SK-N-SH (cell line): ENCODE data around the gene ZNF341. TPM values are rescaled to one million over a fixed set of nuclear protein-coding genes. Genes with fewer than 3 reads are reported as not detected.

Experiments used
- CTCF ChIA-PET: fragments of 300-600, 350-600 bp; formaldehyde crosslinking; extraction: SDS; loops from one replicate; lab custom pipeline; 2021; lab: Yijun Ruan, JAX
- POLR2A ChIA-PET: fragments of 350-600 bp; sonication (Branson Sonifier 250); formaldehyde crosslinking; extraction: SDS; loops from one replicate; lab custom pipeline; 2020; ENCODE audit warnings: antibody characterized with exemption, inconsistent platforms; lab: Yijun Ruan, JAX
- DNase-seq: peaks from one replicate; pipeline ENCODE4 v3.0.0; 2012
- H2AFZ ChIP-seq: fragments of 200-600 bp; sonication (generic); 2 replicates; pipeline ENCODE4 v1.8.1; 2016; ENCODE audit warnings: antibody characterized with exemption, mild to moderate bottlenecking, low read depth
- H3F3A ChIP-seq: fragments of 200-600 bp; sonication (generic); replicated peaks from 2 replicates; pipeline ENCODE3; 2016; ENCODE audit warnings: antibody characterized with exemption, mild to moderate bottlenecking; ENCODE audit not compliant: insufficient read depth
- H3K27ac ChIP-seq, 2 experiments: fragments of 200-500 bp in 1 of 2; fragments of 200-600 bp in 1 of 2; sonication (Bioruptor generic) in 1 of 2; sonication (generic), shearing (Covaris generic) in 1 of 2; 2 replicates each; pipeline versions ENCODE4 v1.5.1 to v1.6.1; 2014 to 2016; ENCODE audit warnings: low read depth in 2 of 2, inconsistent platforms in 1 of 2, low read length in 1 of 2, mild to moderate bottlenecking in 1 of 2, mixed read lengths in 1 of 2
- H3K27me3 ChIP-seq: fragments of 200-600 bp; sonication (generic), shearing (Covaris generic); 2 replicates; pipeline ENCODE4 v1.6.1; 2016; ENCODE audit warnings: mixed run types; ENCODE audit not compliant: insufficient read depth
- H3K36me3 ChIP-seq, 2 experiments: fragments of 200-500 bp in 1 of 2; fragments of 200-600 bp in 1 of 2; sonication (Bioruptor generic) in 1 of 2; sonication (generic) in 1 of 2; replicated peaks in 1 of 2; 2 replicates each; pipeline versions ENCODE3 to v1.5.1; 2014 to 2016; ENCODE audit warnings: low read length in 1 of 2, mild to moderate bottlenecking in 1 of 2; ENCODE audit not compliant: insufficient read depth in 2 of 2, control insufficient read depth in 1 of 2
- H3K4me1 ChIP-seq, 2 experiments: fragments of 200-500 bp in 1 of 2; fragments of 200-600 bp in 1 of 2; sonication (Bioruptor generic) in 1 of 2; sonication (generic), shearing (Covaris generic) in 1 of 2; 2 replicates each; pipeline versions ENCODE4 v1.5.1 to v1.6.1; 2014 to 2016; ENCODE audit warnings: low read depth in 1 of 2, low read length in 1 of 2, mixed run types in 1 of 2; ENCODE audit not compliant: insufficient read depth in 2 of 2, control insufficient read depth in 1 of 2
- H3K4me2 ChIP-seq: fragments of 200-600 bp; sonication (generic), shearing (Covaris generic); 2 replicates; pipeline ENCODE4 v1.6.1; 2017; ENCODE audit warnings: mixed run types
- H3K4me3 ChIP-seq, 2 experiments: fragments of 200-500 bp in 1 of 2; fragments of 200-600 bp in 1 of 2; sonication (Bioruptor generic) in 1 of 2; sonication (generic), shearing (Covaris generic) in 1 of 2; 2 replicates each; pipeline versions ENCODE4 v1.5.1 to v1.8.1; 2014 to 2016; ENCODE audit warnings: low read depth in 2 of 2, inconsistent platforms in 1 of 2, low read length in 1 of 2, mild to moderate bottlenecking in 1 of 2, mixed read lengths in 1 of 2, moderate library complexity in 1 of 2
- H3K79me2 ChIP-seq: fragments of 200-600 bp; sonication (generic); 2 replicates; pipeline ENCODE4 v1.8.1; 2017; ENCODE audit warnings: mild to moderate bottlenecking; ENCODE audit not compliant: insufficient read depth
- H3K9ac ChIP-seq: fragments of 200-600 bp; sonication (generic); 2 replicates; pipeline ENCODE4 v1.6.1; 2017; ENCODE audit warnings: mixed run types
- H3K9me2 ChIP-seq: fragments of 200-600 bp; sonication (generic); 2 replicates; pipeline ENCODE4 v1.6.1; 2017; ENCODE audit warnings: mixed run types
- H3K9me3 ChIP-seq: fragments of 200-600 bp; sonication (generic); 2 replicates; pipeline ENCODE4 v1.6.1; 2017; ENCODE audit warnings: mixed run types, mild to moderate bottlenecking, moderate library complexity
- H4K20me1 ChIP-seq: fragments of 200-600 bp; sonication (generic); 2 replicates; pipeline ENCODE4 v1.6.1; 2017; ENCODE audit warnings: mild to moderate bottlenecking, mixed run types; ENCODE audit not compliant: insufficient read depth
- EP300 ChIP-seq, 2 experiments: IDR thresholded peaks; 2 replicates each; pipeline versions ENCODE4 v1.4.0 to v1.6.1; 2012; ENCODE audit warnings: borderline replicate concordance in 1 of 2, low read depth in 1 of 2, low read length in 1 of 2
- JUND ChIP-seq: IDR thresholded peaks from 2 replicates; pipeline ENCODE4 v1.4.0; 2012
- POLR2AphosphoS5 ChIP-seq: IDR thresholded peaks from 2 replicates; pipeline ENCODE4 v1.6.1; 2012; ENCODE audit warnings: low read depth, low read length
- RAD21 ChIP-seq: IDR thresholded peaks from 2 replicates; pipeline ENCODE4 v1.6.1; 2012; ENCODE audit warnings: mild to moderate bottlenecking, low read length
- RCOR1 ChIP-seq: fragments of 150-350 bp; IDR thresholded peaks from 2 replicates; pipeline ENCODE4 v1.6.1; 2017; ENCODE audit warnings: antibody characterized with exemption, low read length
- SIN3A ChIP-seq: IDR thresholded peaks from 2 replicates; pipeline ENCODE4 v1.6.1; 2012; ENCODE audit warnings: low read depth, mild to moderate bottlenecking, low read length, moderate library complexity, borderline replicate concordance
- SMC3 ChIP-seq: IDR thresholded peaks from 2 replicates; pipeline ENCODE4 v1.6.1; 2012; ENCODE audit warnings: low read depth, low read length, improper control_type of control experiment
- TCF12 ChIP-seq: IDR thresholded peaks from 2 replicates; pipeline ENCODE4 v1.4.0; 2012
- YY1 ChIP-seq: IDR thresholded peaks from 2 replicates; pipeline ENCODE4 v1.4.0; 2012; ENCODE audit warnings: low read depth, mild to moderate bottlenecking
- WGBS: methylation state at CpG from one replicate; pipeline ENCODE4 v1.1.6; 2017; ENCODE audit warnings: low lambda C conversion rate; 5-methylcytosine and 5-hydroxymethylcytosine counted together
- polyA plus RNA-seq, 3 experiments: library from polyadenylated mRNA; depleted of rRNA; stranded (reverse); fragments of >200 nt; gene quantifications; 2 replicates each; pipeline ENCODE4 v1.2.3, GENCODE V29; 2012
- TF ChIP-seq, protein P1 (sequence below): fragments of 150-350 bp; IDR thresholded peaks from 2 replicates; pipeline ENCODE4 v1.6.1; 2016; ENCODE audit warnings: mild to moderate bottlenecking, low read depth, low read length
- TF ChIP-seq, protein P2 (sequence below): fragments of 150-350 bp; IDR thresholded peaks from 2 replicates; pipeline ENCODE4 v1.6.1; 2017; ENCODE audit warnings: antibody characterized with exemption, low read length, low read depth, borderline replicate concordance
- TF ChIP-seq, protein P3 (sequence below): IDR thresholded peaks from 2 replicates; pipeline ENCODE4 v1.4.0; 2012; ENCODE audit warnings: low read depth
- TF ChIP-seq, protein P4 (sequence below): IDR thresholded peaks from 2 replicates; pipeline ENCODE4; 2012

Gene ZNF341
- polyA plus RNA-seq, 1 of the 3 experiments (the other 2 are of a cell fraction): 3.2 TPM

DNA sequence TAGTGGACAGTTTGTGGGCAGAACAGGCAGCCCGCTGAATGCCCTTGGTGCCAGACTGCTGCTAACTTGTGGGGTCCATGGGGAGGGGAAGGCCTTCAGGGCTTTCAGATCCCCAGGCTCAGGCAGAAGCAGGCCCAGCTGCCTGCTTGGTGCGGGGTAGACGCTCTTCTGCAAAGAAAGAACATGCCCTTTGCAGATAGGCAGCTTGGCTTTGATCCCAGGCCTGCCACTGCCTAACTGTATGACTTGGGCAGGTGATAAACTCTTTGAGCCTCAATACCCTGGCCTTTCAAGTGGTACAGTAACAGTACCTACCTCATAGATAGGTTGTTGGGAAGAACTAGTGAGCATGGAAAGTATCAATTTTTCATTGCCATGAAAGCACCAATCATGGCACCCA lies 107.8 kb downstream of the ZNF341 start (continued):
- TF ChIP-seq, protein P1, sequence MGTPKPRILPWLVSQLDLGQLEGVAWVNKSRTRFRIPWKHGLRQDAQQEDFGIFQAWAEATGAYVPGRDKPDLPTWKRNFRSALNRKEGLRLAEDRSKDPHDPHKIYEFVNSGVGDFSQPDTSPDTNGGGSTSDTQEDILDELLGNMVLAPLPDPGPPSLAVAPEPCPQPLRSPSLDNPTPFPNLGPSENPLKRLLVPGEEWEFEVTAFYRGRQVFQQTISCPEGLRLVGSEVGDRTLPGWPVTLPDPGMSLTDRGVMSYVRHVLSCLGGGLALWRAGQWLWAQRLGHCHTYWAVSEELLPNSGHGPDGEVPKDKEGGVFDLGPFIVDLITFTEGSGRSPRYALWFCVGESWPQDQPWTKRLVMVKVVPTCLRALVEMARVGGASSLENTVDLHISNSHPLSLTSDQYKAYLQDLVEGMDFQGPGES: no peak
- no peak for TF ChIP-seq RCOR1
- no peak for TF ChIP-seq SMC3
- peak in 1 of 2 experiments; percentile 21; a peak in 1 of 4 replicates for TF ChIP-seq EP300 (IDR thresholded peaks at IDR 0.05; ENCODE audit: borderline replicate concordance in 1 of 2, low read depth in 1 of 2, low read length in 1 of 2)
- no peak for TF ChIP-seq RAD21
- TF ChIP-seq TCF12: no peak
- TF ChIP-seq, protein P2, sequence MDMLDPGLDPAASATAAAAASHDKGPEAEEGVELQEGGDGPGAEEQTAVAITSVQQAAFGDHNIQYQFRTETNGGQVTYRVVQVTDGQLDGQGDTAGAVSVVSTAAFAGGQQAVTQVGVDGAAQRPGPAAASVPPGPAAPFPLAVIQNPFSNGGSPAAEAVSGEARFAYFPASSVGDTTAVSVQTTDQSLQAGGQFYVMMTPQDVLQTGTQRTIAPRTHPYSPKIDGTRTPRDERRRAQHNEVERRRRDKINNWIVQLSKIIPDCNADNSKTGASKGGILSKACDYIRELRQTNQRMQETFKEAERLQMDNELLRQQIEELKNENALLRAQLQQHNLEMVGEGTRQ: no peak
- TF ChIP-seq, protein P3, sequence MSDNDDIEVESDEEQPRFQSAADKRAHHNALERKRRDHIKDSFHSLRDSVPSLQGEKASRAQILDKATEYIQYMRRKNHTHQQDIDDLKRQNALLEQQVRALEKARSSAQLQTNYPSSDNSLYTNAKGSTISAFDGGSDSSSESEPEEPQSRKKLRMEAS: no peak
- no peak for TF ChIP-seq JUND
- TF ChIP-seq POLR2AphosphoS5: no peak
- TF ChIP-seq SIN3A: no peak

DNA sequence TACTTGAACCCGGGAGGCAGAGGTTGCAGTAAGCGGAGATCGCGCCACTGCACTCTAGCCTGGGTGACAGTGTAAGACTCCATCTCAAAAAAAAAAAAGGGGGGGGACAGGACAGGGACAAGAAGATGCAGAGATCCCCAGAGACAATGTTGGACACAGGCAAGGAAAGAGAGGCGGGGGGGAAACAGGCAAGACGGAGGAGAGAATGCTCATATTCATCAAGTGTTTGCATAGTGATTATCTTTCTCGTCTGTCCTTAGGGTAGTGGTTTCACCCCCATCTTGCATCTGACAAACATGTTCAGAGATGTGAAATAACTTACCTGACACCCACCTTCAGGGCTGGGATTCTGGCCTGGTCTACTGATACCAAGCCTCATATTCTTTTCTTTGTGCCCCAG lies 108.4 kb downstream of the ZNF341 start:
- Histone ChIP-seq H3K9me2 (no peaks in the 10 kb centered on the region), H3K9me3 (no peaks in the 10 kb centered on the region), H3K27ac (peak overlapping the region in 1 of 2 experiments; percentile 93; a peak in 2 of 4 replicates), H3K79me2 (peaks cover 93% of the 10 kb centered on the region), H4K20me1 (peaks cover 100% of the 10 kb centered on the region), H3K4me3 (no peak overlapping the region), H3K4me1 (peaks cover 22 to 68% of the 10 kb centered on the region in 2 experiments), H3F3A (peaks cover 4% of the 10 kb centered on the region), H2AFZ (no peak overlapping the region), H3K27me3 (no peaks in the 10 kb centered on the region)
- over 99% methylated on average over 7 of the region's 7 CpGs for WGBS
- no peak for DNase-seq
- TF ChIP-seq SIN3A (no peak), YY1 (no peak), JUND (no peak), TCF12 (no peak)
- TF ChIP-seq, protein P4, sequence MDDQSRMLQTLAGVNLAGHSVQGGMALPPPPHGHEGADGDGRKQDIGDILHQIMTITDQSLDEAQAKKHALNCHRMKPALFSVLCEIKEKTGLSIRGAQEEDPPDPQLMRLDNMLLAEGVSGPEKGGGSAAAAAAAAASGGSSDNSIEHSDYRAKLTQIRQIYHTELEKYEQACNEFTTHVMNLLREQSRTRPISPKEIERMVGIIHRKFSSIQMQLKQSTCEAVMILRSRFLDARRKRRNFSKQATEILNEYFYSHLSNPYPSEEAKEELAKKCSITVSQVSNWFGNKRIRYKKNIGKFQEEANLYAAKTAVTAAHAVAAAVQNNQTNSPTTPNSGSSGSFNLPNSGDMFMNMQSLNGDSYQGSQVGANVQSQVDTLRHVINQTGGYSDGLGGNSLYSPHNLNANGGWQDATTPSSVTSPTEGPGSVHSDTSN: no peak
- TF ChIP-seq, all 33 proteins: peak for 0
- no peak overlapping the region for H3K4me2 ChIP-seq
- no peak overlapping the region for H3K9ac ChIP-seq
- peaks cover 0 to 3% of the 10 kb centered on the region in 2 experiments for H3K36me3 ChIP-seq
- ChIA-PET CTCF (interaction anchor here (1.4 to 4.8 kb wide), 7 partner anchors 11 to 229 kb away, joined by 3 to 25 read pairs (median 7); partner anchors contain the start of gene CHMP4B), POLR2A (interaction anchor here (1.5 kb wide), 1 partner anchor 11 kb away, joined by 3 read pairs; no protein-coding TSS in a partner anchor)
